Measurements from ENCODE around the gene SPATA13.

The SPATA13 gene

GRCh38 chr13:24217601-24218281 is 57.2 kb downstream of the SPATA13 start:
- no peaks in the 10 kb centered on the region for H3K9me2 ChIP-seq (replicated peaks; ENCODE audit: insufficient read depth, low read length)
- H3K79me2 ChIP-seq (ENCODE audit: insufficient read depth, low read length): no peaks in the 10 kb centered on the region
- H4K20me1 ChIP-seq (ENCODE audit: low read depth, low read length): no peaks in the 10 kb centered on the region
- H3F3A ChIP-seq (ENCODE audit: insufficient read depth): no peaks in the 10 kb centered on the region
- no peaks in the 10 kb centered on the region for H3K27me3 ChIP-seq (ENCODE audit: low read length)
- no peaks in the 10 kb centered on the region for H3K9me3 ChIP-seq (ENCODE audit: insufficient read depth, low read length)
- no peaks in the 10 kb centered on the region for H3K36me3 ChIP-seq (ENCODE audit: low read length)
- H3K9ac ChIP-seq (ENCODE audit: low read length): no peak overlapping the region
- no peak overlapping the region for H3K4me3 ChIP-seq (ENCODE audit: insufficient read depth, low read length, poor library complexity, severe bottlenecking)
- no peak overlapping the region for H3K4me2 ChIP-seq (ENCODE audit: low read depth, low read length, poor library complexity, severe bottlenecking)
- H2AFZ ChIP-seq (ENCODE audit: low read depth, low read length, severe bottlenecking): no peak overlapping the region
- TF ChIP-seq EZH2phosphoT487 (conservative IDR thresholded peaks at IDR 0.05; ENCODE audit: low read length): no peak
- TF ChIP-seq CTCF (IDR thresholded peaks at IDR 0.05; ENCODE audit: insufficient read depth, low read length, poor library complexity, severe bottlenecking): no peak
- H3K27ac ChIP-seq (ENCODE audit: low read depth, low read length): no peak overlapping the region

DNA sequence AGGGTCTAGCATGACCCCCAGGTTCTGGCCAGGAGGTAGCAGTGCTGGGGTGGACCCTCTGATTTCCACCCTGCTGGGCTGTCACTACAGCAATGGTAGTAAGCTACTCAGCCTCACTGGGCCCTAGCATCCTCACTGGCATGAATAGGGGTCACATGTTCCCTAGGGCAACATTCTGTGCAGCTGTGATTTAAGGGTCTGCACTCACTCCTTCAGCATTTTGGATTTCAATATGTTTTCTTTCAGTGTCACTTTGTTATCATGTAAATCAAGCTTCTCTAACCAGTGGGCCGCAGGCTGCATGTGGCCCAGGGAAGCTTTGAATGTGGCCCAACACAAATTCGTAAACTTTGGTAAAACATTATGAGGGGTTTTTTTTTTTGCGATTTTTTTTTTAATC is 57.8 kb downstream of the SPATA13 start:
- no peak overlapping the region for H3K4me2 ChIP-seq (ENCODE audit: low read depth, low read length, poor library complexity, severe bottlenecking)
- H3K27me3 ChIP-seq (ENCODE audit: low read length): no peaks in the 10 kb centered on the region
- no peaks in the 10 kb centered on the region for H3K9me2 ChIP-seq (replicated peaks; ENCODE audit: insufficient read depth, low read length)
- no peaks in the 10 kb centered on the region for H3K9me3 ChIP-seq (ENCODE audit: insufficient read depth, low read length)
- no peaks in the 10 kb centered on the region for H3K36me3 ChIP-seq (ENCODE audit: low read length)
- TF ChIP-seq CTCF (IDR thresholded peaks at IDR 0.05; ENCODE audit: insufficient read depth, low read length, poor library complexity, severe bottlenecking): no peak
- TF ChIP-seq EZH2phosphoT487 (conservative IDR thresholded peaks at IDR 0.05; ENCODE audit: low read length): no peak
- no peak overlapping the region for H3K9ac ChIP-seq (ENCODE audit: low read length)
- H3F3A ChIP-seq (ENCODE audit: insufficient read depth): no peaks in the 10 kb centered on the region
- no peak overlapping the region for H2AFZ ChIP-seq (ENCODE audit: low read depth, low read length, severe bottlenecking)
- no peaks in the 10 kb centered on the region for H4K20me1 ChIP-seq (ENCODE audit: low read depth, low read length)
- no peak overlapping the region for H3K4me3 ChIP-seq (ENCODE audit: insufficient read depth, low read length, poor library complexity, severe bottlenecking)
- no peaks in the 10 kb centered on the region for H3K79me2 ChIP-seq (ENCODE audit: insufficient read depth, low read length)
- no peak overlapping the region for H3K27ac ChIP-seq (ENCODE audit: low read depth, low read length)

DNA sequence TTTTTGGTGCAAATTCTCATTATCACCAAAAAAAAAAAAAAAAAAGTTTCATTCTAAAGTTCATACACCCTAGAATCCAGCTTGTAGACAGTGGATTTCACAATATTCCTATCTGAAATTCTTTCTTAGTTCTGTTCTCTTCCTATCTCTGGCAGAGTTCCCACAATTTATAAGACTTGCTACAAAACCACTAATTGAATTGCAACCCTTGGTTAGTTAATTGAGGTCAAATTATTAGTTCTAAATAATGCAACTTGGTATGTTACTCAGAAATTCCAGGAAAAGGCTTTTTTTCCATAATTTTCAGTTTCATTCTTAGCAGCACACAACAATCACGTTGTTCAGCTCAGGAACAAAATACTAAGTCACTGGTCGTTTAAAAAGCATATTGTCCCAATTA is 58.5 kb downstream of the SPATA13 start:
- Histone ChIP-seq H3K27ac (ENCODE audit: low read depth, low read length) (no peak overlapping the region), H3F3A (ENCODE audit: insufficient read depth) (no peaks in the 10 kb centered on the region), H4K20me1 (ENCODE audit: low read depth, low read length) (no peaks in the 10 kb centered on the region), H3K9me3 (ENCODE audit: insufficient read depth, low read length) (no peaks in the 10 kb centered on the region), H3K27me3 (ENCODE audit: low read length) (no peaks in the 10 kb centered on the region), H3K4me3 (ENCODE audit: insufficient read depth, low read length, poor library complexity, severe bottlenecking) (no peak overlapping the region), H3K9ac (ENCODE audit: low read length) (no peak overlapping the region), H3K79me2 (ENCODE audit: insufficient read depth, low read length) (no peaks in the 10 kb centered on the region), H2AFZ (ENCODE audit: low read depth, low read length, severe bottlenecking) (no peak overlapping the region), H3K36me3 (ENCODE audit: low read length) (no peaks in the 10 kb centered on the region), H3K9me2 (replicated peaks; ENCODE audit: insufficient read depth, low read length) (no peaks in the 10 kb centered on the region), H3K4me2 (ENCODE audit: low read depth, low read length, poor library complexity, severe bottlenecking) (no peak overlapping the region)
- TF ChIP-seq EZH2phosphoT487 (conservative IDR thresholded peaks at IDR 0.05; ENCODE audit: low read length): no peak
- no peak for TF ChIP-seq CTCF (IDR thresholded peaks at IDR 0.05; ENCODE audit: insufficient read depth, low read length, poor library complexity, severe bottlenecking)
